B cell (primary cell): ENCODE measurements around the gene RAB2B. TPM values are rescaled to one million over a fixed set of nuclear protein-coding genes. Genes with fewer than 3 reads are reported as not detected.

Source experiments
- ATAC-seq: fragments of 200-7000 bp; cut with Tn5 transposase; one replicate; pipeline ENCODE4 v1.10.0; 2021; ENCODE audit warnings: low read depth, mild to moderate bottlenecking, moderate number of reproducible peaks, moderate library complexity
- CTCF ChIA-PET: fragments of 350-600 bp; sonication (Branson Sonifier 250); formaldehyde crosslinking; loops from one replicate; lab custom pipeline; 2021; ENCODE audit warnings: antibody characterized with exemption, inconsistent platforms; lab: Charles Lee
- POLR2A ChIA-PET: fragments of 350-600 bp; sonication (Branson Sonifier 250); formaldehyde crosslinking; loops from one replicate; lab custom pipeline; 2021; ENCODE audit warnings: antibody characterized with exemption; lab: Charles Lee
- DNase-seq: peaks from one replicate; pipeline ENCODE4 v3.0.0; 2013
- H2AFZ ChIP-seq: 2 replicates; pipeline ENCODE4 v1.6.1; 2012; ENCODE audit warnings: mild to moderate bottlenecking, low read depth, low read length; ENCODE audit not compliant: insufficient read depth, poor library complexity, severe bottlenecking
- H3K27ac ChIP-seq, 2 donors: 1 replicate in 1 of 2; 2 replicates in 1 of 2; pipeline ENCODE4 v1.5.1; 2012 to 2013; ENCODE audit warnings: low read length in 2 of 2, mild to moderate bottlenecking in 2 of 2, moderate library complexity in 1 of 2
- H3K27me3 ChIP-seq, 4 experiments: fragments of 200-600 bp in 1 of 4; sonication (generic) in 1 of 4; replicated peaks in 1 of 4; 1 replicate in 2 of 4; 2 replicates in 2 of 4; pipeline versions ENCODE4 v1.6.1 to v1.7.0; 2013 to 2016; ENCODE audit warnings: low read length in 3 of 4, mild to moderate bottlenecking in 2 of 4, mixed read lengths in 1 of 4, moderate library complexity in 1 of 4; ENCODE audit not compliant: insufficient read depth in 4 of 4, control insufficient read depth in 3 of 4; ENCODE audit errors: control extremely low read depth in 1 of 4
- H3K36me3 ChIP-seq, 2 experiments: replicated peaks in 1 of 2; 1 replicate in 1 of 2; 2 replicates in 1 of 2; pipeline versions ENCODE4 v1.6.1 to v1.7.1; 2013; ENCODE audit warnings: low read length in 1 of 2; ENCODE audit not compliant: insufficient read depth in 2 of 2, control insufficient read depth in 1 of 2; ENCODE audit errors: control extremely low read depth in 1 of 2, extremely low read depth in 1 of 2
- H3K4me1 ChIP-seq, 2 donors: fragments of 200-600 bp in 1 of 2; sonication (generic) in 1 of 2; 1 replicate in 1 of 2; 2 replicates in 1 of 2; pipeline versions ENCODE4 v1.5.1 to v1.6.1; 2013 to 2017; ENCODE audit warnings: low read length in 2 of 2; ENCODE audit not compliant: control insufficient read depth in 2 of 2, insufficient read depth in 2 of 2
- H3K4me2 ChIP-seq: replicated peaks from 2 replicates; pipeline ENCODE3; 2012; ENCODE audit warnings: mild to moderate bottlenecking, low read depth, low read length; ENCODE audit not compliant: poor library complexity, severe bottlenecking
- H3K4me3 ChIP-seq, 5 experiments: fragments of 200-600 bp in 1 of 5; sonication (generic) in 1 of 5; 1 replicate in 3 of 5; 2 replicates in 2 of 5; pipeline versions ENCODE4 v1.5.1 to v1.7.0; 2011 to 2016; ENCODE audit warnings: low read length in 4 of 5, mild to moderate bottlenecking in 4 of 5, low read depth in 2 of 5, control low read depth in 1 of 5, moderate library complexity in 1 of 5; ENCODE audit not compliant: insufficient read depth in 1 of 5; ENCODE audit errors: control extremely low read depth in 1 of 5, extremely low read depth in 1 of 5
- H3K79me2 ChIP-seq: fragments of 200-600 bp; sonication (generic); one replicate; pipeline ENCODE4 v1.6.0; 2016; ENCODE audit warnings: low read length; ENCODE audit not compliant: control insufficient read depth, insufficient read depth
- H3K9ac ChIP-seq: fragments of 200-600 bp; sonication (generic); 2 replicates; pipeline ENCODE4 v1.6.1; 2017; ENCODE audit warnings: mild to moderate bottlenecking, low read length, moderate library complexity
- H3K9me3 ChIP-seq, 3 donors: one replicate each; pipeline versions ENCODE4 v1.6.1 to v1.7.1; 2013; ENCODE audit warnings: low read length in 2 of 3; ENCODE audit not compliant: control insufficient read depth in 2 of 3, insufficient read depth in 1 of 3; ENCODE audit errors: control extremely low read depth in 1 of 3
- H4K20me1 ChIP-seq: 2 replicates; pipeline ENCODE4 v1.6.0; 2012; ENCODE audit warnings: mild to moderate bottlenecking, low read length; ENCODE audit not compliant: insufficient read depth, control insufficient read depth, poor library complexity, severe bottlenecking
- H3K27ac Mint-ChIP-seq: one replicate; pipeline ENCODE4 v1.8.0; 2021; ENCODE audit warnings: mixed read lengths
- H3K27me3 Mint-ChIP-seq: one replicate; pipeline ENCODE4 v1.8.0; 2021; ENCODE audit warnings: mixed read lengths
- H3K4me1 Mint-ChIP-seq: one replicate; pipeline ENCODE4 v1.8.0; 2021; ENCODE audit warnings: mixed read lengths
- H3K4me3 Mint-ChIP-seq: one replicate; pipeline ENCODE4 v1.8.0; 2021; ENCODE audit warnings: mixed read lengths
- H3K9me3 Mint-ChIP-seq: one replicate; pipeline ENCODE4 v1.8.0; 2022; ENCODE audit warnings: mixed read lengths; ENCODE audit not compliant: insufficient read depth
- CTCF ChIP-seq: fragments of 200-600 bp; IDR thresholded peaks from one replicate; pipeline ENCODE4 v1.8.0; 2022; ENCODE audit warnings: antibody characterized with exemption, mild to moderate bottlenecking
- EZH2 ChIP-seq: IDR thresholded peaks from 2 replicates; pipeline ENCODE4 v1.6.1; 2012; ENCODE audit warnings: borderline replicate concordance, low read depth, mild to moderate bottlenecking, moderate library complexity, low read length; ENCODE audit not compliant: insufficient read depth, poor library complexity, severe bottlenecking
- WGBS: methylation state at CpG from one replicate; pipeline ENCODE4 v1.1.5; 2013; ENCODE audit warnings: missing lambda C conversion rate; ENCODE audit not compliant: insufficient coverage; 5-methylcytosine and 5-hydroxymethylcytosine counted together
- intact Hi-C: fragments of 100-400 bp; cut with micrococcal nuclease; formaldehyde crosslinking; loops from one replicate; pipeline ENCODE4 v1.10.0; 2022
- polyA plus RNA-seq: library from polyadenylated mRNA; depleted of rRNA; stranded (reverse); fragments of >200 nt; gene quantifications from 2 replicates; pipeline ENCODE4 v1.2.3, GENCODE V29; 2012
- total RNA-seq, 2 donors: library from RNA; stranded (reverse); fragments of 120-200 nt in 1 of 2; gene quantifications; 1 replicate in 1 of 2; 2 replicates in 1 of 2; pipeline versions ENCODE4 v1.2.3 to v1.2.4, GENCODE V29; 2013 to 2022

The RAB2B gene
- total and polyA plus RNA-seq, 2 donors (not counting 1 experiment from before 2014, with no cell fraction given), result 13.3 to 46.5 TPM

GRCh38 chr14:21455592-21455911 is 21.2 kb downstream of the RAB2B start:
- no peaks in the 10 kb centered on the region for H3K9me3 Mint-ChIP-seq
- Histone ChIP-seq H4K20me1 (no peaks in the 10 kb centered on the region), H3K27ac (peak overlapping the region; percentile 63 to 72), H3K9ac (peak overlapping the region; percentile 77), H3K79me2 (peaks cover 52% of the 10 kb centered on the region), H3K4me1 (peaks cover 11 to 17% of the 10 kb centered on the region in 2 donors), H3K9me3 (no peaks in the 10 kb centered on the region), H3K4me2 (peak overlapping the region; percentile 76), H3K27me3 (no peaks in the 10 kb centered on the region), H3K4me3 (peak overlapping the region; percentile 69 to 95 (median 94)), H3K36me3 (peaks cover 0 to 6% of the 10 kb centered on the region in 2 experiments), H2AFZ (peak overlapping the region; percentile 98)
- ATAC-seq (no peak), DNase-seq (no peak)
- intact Hi-C loops, result loop anchor here (10.0 kb wide), 1 partner anchor 991 kb away; the partner anchor contains the start of genes PIP4P1 and PNP
- H3K4me1 Mint-ChIP-seq, result peaks cover 40% of the 10 kb centered on the region
- TF ChIP-seq CTCF (no peak), EZH2 (no peak)
- peak overlapping the region; percentile 100 for H3K4me3 Mint-ChIP-seq
- 0% methylated on average over 11 of the region's 17 CpGs for WGBS
- peak overlapping the region; percentile 100 for H3K27ac Mint-ChIP-seq
- H3K27me3 Mint-ChIP-seq, result no peaks in the 10 kb centered on the region
- POLR2A ChIA-PET, result interaction anchor here (0.6 to 3.6 kb wide), 6 partner anchors 19 to 1417 kb away, joined by 3 to 53 read pairs (median 5); partner anchors contain the start of genes METTL3, RAB2B, SUPT16H and TOX4
- CTCF ChIA-PET, result interaction anchor here (0.6 to 3.9 kb wide), 14 partner anchors 9 to 101 kb away, joined by 3 to 50 read pairs (median 4); partner anchors contain the start of genes METTL3, RAB2B, SUPT16H and TOX4
